ENCODE measurements around the gene SECTM1. TPM values are rescaled to one million over a fixed set of nuclear protein-coding genes. Genes with fewer than 3 reads are reported as not detected.

Gene SECTM1
- total and polyA plus RNA-seq, 2 experiments from 2014 or later: 1.4 TPM

GRCh38 chr17:82298538-82299421, 34.8 kb downstream of the SECTM1 start:
- H3K9me3 ChIP-seq (ENCODE audit: low read depth): no peaks in the 10 kb centered on the region
- H3K27ac ChIP-seq: peak overlapping the region; percentile 84
- no peaks in the 10 kb centered on the region for H3K27me3 ChIP-seq (replicated peaks; ENCODE audit: insufficient read depth)
- peak overlapping the region; percentile 72; the same call in 1 of the 2 replicates for H2AFZ ChIP-seq
- peak overlapping the region; percentile 71 for H3K4me3 ChIP-seq
- no peak for TF ChIP-seq EZH2phosphoT487 (IDR thresholded peaks at IDR 0.05; ENCODE audit: insufficient read depth, low read depth)
- no peak for TF ChIP-seq EZH2 (IDR thresholded peaks at IDR 0.05; ENCODE audit: insufficient read depth, poor library complexity, severe bottlenecking)
- H3K9me2 ChIP-seq (ENCODE audit: insufficient read depth): no peaks in the 10 kb centered on the region
- H3K9ac ChIP-seq: peak overlapping the region; percentile 86
- DNase-seq: no peak
- no peaks in the 10 kb centered on the region for H4K20me1 ChIP-seq (ENCODE audit: insufficient read depth)
- no peaks in the 10 kb centered on the region for H3K36me3 ChIP-seq (ENCODE audit: low read depth)
- no peaks in the 10 kb centered on the region for H3K79me2 ChIP-seq (ENCODE audit: insufficient read depth)
- peaks cover 33% of the 10 kb centered on the region for H3F3A ChIP-seq (ENCODE audit: insufficient read depth)
- peaks cover 17% of the 10 kb centered on the region for H3K4me1 ChIP-seq (ENCODE audit: insufficient read depth)
- WGBS, 2 experiments (ENCODE audit: low coverage in 1 of 2, low lambda C conversion rate in 2 of 2, missing lambda C conversion rate in 2 of 2): 75 to 76% methylated on average over 21 to 27 of the region's 27 CpGs
- H3K4me2 ChIP-seq (ENCODE audit: unreplicated experiment): peak overlapping the region; percentile 84
- in situ Hi-C loops (cut with MboI): no loop called here

GRCh38 chr17:82297714-82298537, 35.6 kb downstream of the SECTM1 start:
- H3K9me2 ChIP-seq (ENCODE audit: insufficient read depth): no peaks in the 10 kb centered on the region
- peak overlapping the region; percentile 71 for H3K4me3 ChIP-seq
- in situ Hi-C loops (cut with MboI): no loop called here
- H3K4me1 ChIP-seq (ENCODE audit: insufficient read depth): peaks cover 17% of the 10 kb centered on the region
- no peaks in the 10 kb centered on the region for H3K36me3 ChIP-seq (ENCODE audit: low read depth)
- no peaks in the 10 kb centered on the region for H4K20me1 ChIP-seq (ENCODE audit: insufficient read depth)
- peak overlapping the region; percentile 86 for H3K9ac ChIP-seq
- DNase-seq: peak; percentile 97
- no peaks in the 10 kb centered on the region for H3K9me3 ChIP-seq (ENCODE audit: low read depth)
- peak overlapping the region; percentile 84 for H3K4me2 ChIP-seq (ENCODE audit: unreplicated experiment)
- peaks cover 33% of the 10 kb centered on the region for H3F3A ChIP-seq (ENCODE audit: insufficient read depth)
- H3K79me2 ChIP-seq (ENCODE audit: insufficient read depth): no peaks in the 10 kb centered on the region
- TF ChIP-seq EZH2phosphoT487 (IDR thresholded peaks at IDR 0.05; ENCODE audit: insufficient read depth, low read depth) (no peak), EZH2 (IDR thresholded peaks at IDR 0.05; ENCODE audit: insufficient read depth, poor library complexity, severe bottlenecking) (no peak)
- H3K27ac ChIP-seq: peak overlapping the region; percentile 84
- peak overlapping the region; percentile 72 for H2AFZ ChIP-seq
- H3K27me3 ChIP-seq (replicated peaks; ENCODE audit: insufficient read depth): no peaks in the 10 kb centered on the region
- 1% methylated on average over 31 to 36 of the region's 36 CpGs for WGBS, 2 experiments (ENCODE audit: low coverage in 1 of 2, low lambda C conversion rate in 2 of 2, missing lambda C conversion rate in 2 of 2)

- Histone ChIP-seq H3K9ac (peak overlapping the region; percentile 86), H3K27ac (peak overlapping the region; percentile 84), H2AFZ (peak overlapping the region; percentile 72), H3K27me3 (replicated peaks; ENCODE audit: insufficient read depth) (no peaks in the 10 kb centered on the region), H3K4me1 (ENCODE audit: insufficient read depth) (peaks cover 17% of the 10 kb centered on the region), H3K4me2 (ENCODE audit: unreplicated experiment) (peak overlapping the region; percentile 84), H3K9me3 (ENCODE audit: low read depth) (no peaks in the 10 kb centered on the region), H4K20me1 (ENCODE audit: insufficient read depth) (no peaks in the 10 kb centered on the region), H3K79me2 (ENCODE audit: insufficient read depth) (no peaks in the 10 kb centered on the region), H3F3A (ENCODE audit: insufficient read depth) (peaks cover 33% of the 10 kb centered on the region), H3K36me3 (ENCODE audit: low read depth) (no peaks in the 10 kb centered on the region), H3K9me2 (ENCODE audit: insufficient read depth) (no peaks in the 10 kb centered on the region), H3K4me3 (peak overlapping the region; percentile 71)
- TF ChIP-seq EZH2 (IDR thresholded peaks at IDR 0.05; ENCODE audit: insufficient read depth, poor library complexity, severe bottlenecking) (no peak), EZH2phosphoT487 (IDR thresholded peaks at IDR 0.05; ENCODE audit: insufficient read depth, low read depth) (no peak)
- DNase-seq: peak; percentile 73
- in situ Hi-C loops (cut with MboI): no loop called here
- WGBS, 2 experiments (ENCODE audit: low coverage in 1 of 2, low lambda C conversion rate in 2 of 2, missing lambda C conversion rate in 2 of 2): 62 to 66% methylated on average over 19 of the region's 19 CpGs
Observed at GRCh38 chr17:82297280-82297713, 36.3 kb downstream of the SECTM1 start.

Measured in GM23248 (cell line).